Keratinocyte (primary cell): ENCODE measurements around the gene RTP2.

ENCODE experiments used
- EZH2 ChIP-seq: IDR thresholded peaks from one replicate; pipeline ENCODE4 v1.6.1; 2012; ENCODE audit warnings: inconsistent platforms, mild to moderate bottlenecking, low read length, moderate library complexity
- TF ChIP-seq, protein P1 (sequence below), 3 experiments: IDR thresholded peaks in 1 of 3; conservative IDR thresholded peaks in 1 of 3; optimal IDR thresholded peaks in 1 of 3; 2 replicates in 2 of 3; 3 replicates in 1 of 3; pipeline versions ENCODE3 to v1.5.1; 2011; ENCODE audit warnings: low read length in 3 of 3, mild to moderate bottlenecking in 3 of 3, moderate library complexity in 2 of 3, control low read depth in 1 of 3, inconsistent platforms in 1 of 3; ENCODE audit not compliant: insufficient read depth in 2 of 3; ENCODE audit errors: extremely low read depth in 1 of 3

GRCh38 chr3:187713504-187713903 lies 11.1 kb upstream of the RTP2 start:
- no peak for TF ChIP-seq EZH2
- TF ChIP-seq, protein P1, sequence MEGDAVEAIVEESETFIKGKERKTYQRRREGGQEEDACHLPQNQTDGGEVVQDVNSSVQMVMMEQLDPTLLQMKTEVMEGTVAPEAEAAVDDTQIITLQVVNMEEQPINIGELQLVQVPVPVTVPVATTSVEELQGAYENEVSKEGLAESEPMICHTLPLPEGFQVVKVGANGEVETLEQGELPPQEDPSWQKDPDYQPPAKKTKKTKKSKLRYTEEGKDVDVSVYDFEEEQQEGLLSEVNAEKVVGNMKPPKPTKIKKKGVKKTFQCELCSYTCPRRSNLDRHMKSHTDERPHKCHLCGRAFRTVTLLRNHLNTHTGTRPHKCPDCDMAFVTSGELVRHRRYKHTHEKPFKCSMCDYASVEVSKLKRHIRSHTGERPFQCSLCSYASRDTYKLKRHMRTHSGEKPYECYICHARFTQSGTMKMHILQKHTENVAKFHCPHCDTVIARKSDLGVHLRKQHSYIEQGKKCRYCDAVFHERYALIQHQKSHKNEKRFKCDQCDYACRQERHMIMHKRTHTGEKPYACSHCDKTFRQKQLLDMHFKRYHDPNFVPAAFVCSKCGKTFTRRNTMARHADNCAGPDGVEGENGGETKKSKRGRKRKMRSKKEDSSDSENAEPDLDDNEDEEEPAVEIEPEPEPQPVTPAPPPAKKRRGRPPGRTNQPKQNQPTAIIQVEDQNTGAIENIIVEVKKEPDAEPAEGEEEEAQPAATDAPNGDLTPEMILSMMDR (optimal IDR thresholded peaks at IDR 0.05 in 1 of 3, IDR thresholded peaks at IDR 0.05 in 1 of 3, conservative IDR thresholded peaks at IDR 0.05 in 1 of 3; ENCODE audit: extremely low read depth in 1 of 3, insufficient read depth in 2 of 3, low read length in 3 of 3): no peak
